Choroid plexus epithelial cell (primary cell): ENCODE results near the gene KCNQ5.

Experiments
- DNase-seq: peaks from one replicate; pipeline ENCODE4 v3.0.0-alpha.2; 2010; ENCODE audit warnings: low read depth
- H3K4me3 ChIP-seq: 2 replicates; pipeline ENCODE4 v1.5.1; 2011; ENCODE audit warnings: low read depth, mild to moderate bottlenecking, control low read depth, low read length, moderate library complexity
- TF ChIP-seq, protein P1 (sequence below): conservative IDR thresholded peaks from 2 replicates; pipeline ENCODE4 v1.5.1; 2011; ENCODE audit warnings: low read depth, mild to moderate bottlenecking, control low read depth, inconsistent platforms, low read length, moderate library complexity

The KCNQ5 gene

DNA sequence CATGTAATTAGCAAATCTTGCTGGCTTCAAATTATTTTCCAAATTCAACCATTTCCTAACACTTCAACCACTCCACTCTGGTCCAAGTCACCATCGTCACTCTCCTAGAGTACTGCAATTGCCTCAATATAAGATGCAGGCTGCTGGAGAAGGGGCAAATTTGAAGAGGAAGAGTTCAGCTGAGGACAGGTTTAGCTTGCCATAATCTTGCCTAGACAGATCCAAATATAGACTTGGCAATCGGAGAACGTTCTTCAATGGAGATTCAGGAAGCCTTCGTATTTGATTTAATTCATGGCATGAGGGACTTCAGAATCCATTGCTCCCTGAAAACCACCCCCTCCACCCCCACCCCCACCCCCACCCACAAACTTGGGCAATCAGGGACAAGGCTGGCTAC is 618.9 kb downstream of the KCNQ5 start:
- no peak overlapping the region for H3K4me3 ChIP-seq
- TF ChIP-seq, protein P1, sequence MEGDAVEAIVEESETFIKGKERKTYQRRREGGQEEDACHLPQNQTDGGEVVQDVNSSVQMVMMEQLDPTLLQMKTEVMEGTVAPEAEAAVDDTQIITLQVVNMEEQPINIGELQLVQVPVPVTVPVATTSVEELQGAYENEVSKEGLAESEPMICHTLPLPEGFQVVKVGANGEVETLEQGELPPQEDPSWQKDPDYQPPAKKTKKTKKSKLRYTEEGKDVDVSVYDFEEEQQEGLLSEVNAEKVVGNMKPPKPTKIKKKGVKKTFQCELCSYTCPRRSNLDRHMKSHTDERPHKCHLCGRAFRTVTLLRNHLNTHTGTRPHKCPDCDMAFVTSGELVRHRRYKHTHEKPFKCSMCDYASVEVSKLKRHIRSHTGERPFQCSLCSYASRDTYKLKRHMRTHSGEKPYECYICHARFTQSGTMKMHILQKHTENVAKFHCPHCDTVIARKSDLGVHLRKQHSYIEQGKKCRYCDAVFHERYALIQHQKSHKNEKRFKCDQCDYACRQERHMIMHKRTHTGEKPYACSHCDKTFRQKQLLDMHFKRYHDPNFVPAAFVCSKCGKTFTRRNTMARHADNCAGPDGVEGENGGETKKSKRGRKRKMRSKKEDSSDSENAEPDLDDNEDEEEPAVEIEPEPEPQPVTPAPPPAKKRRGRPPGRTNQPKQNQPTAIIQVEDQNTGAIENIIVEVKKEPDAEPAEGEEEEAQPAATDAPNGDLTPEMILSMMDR: no peak
- DNase-seq: no peak

DNA sequence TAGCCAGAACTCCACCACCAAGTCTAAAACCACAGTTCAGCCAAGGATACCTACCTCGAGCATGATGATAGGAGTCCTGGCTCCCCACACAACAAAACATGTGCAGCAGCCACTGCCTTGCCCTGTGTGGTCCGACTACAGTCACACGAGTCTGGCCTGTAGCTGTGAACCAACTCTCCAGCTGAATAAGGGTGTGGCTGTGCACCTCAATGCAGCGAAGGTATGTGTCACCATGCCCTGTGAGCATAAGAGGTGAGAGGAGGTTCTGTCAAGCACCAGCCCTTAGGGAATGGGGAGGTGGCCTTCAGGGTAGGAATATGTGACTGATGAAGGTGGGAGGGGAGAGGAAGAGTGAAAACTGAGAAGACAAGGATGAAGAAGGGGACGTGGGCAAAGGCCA is 620.1 kb downstream of the KCNQ5 start:
- TF ChIP-seq, protein P1: no peak
- DNase-seq: no peak
- no peak overlapping the region for H3K4me3 ChIP-seq
